ENCODE measurements around the gene TWIST1. TPM values are rescaled to one million over a fixed set of nuclear protein-coding genes. Genes with fewer than 3 reads are reported as not detected.

The TWIST1 gene
- total RNA-seq, result 0.66 TPM
- 1.5 TPM for polyA plus RNA-seq
- long read RNA-seq, donor 1, result 0 reads
- long read RNA-seq, donor 2, result 0 reads
- long read RNA-seq, donor 3, partial matches to known transcripts, result 0 of 2 reads
- long read RNA-seq, donor 3, other reads (novel, unspliced or antisense), result 0 of 2 reads
- long read RNA-seq, donor 4, partial matches to known transcripts, result 0 of 2 reads
- long read RNA-seq, donor 4, other reads (novel, unspliced or antisense), result 0 of 2 reads
- long read RNA-seq, donor 5, partial matches to known transcripts, result 0 of 4 reads
- long read RNA-seq, donor 5, other reads (novel, unspliced or antisense), result 0 of 4 reads
- long read RNA-seq, donor 6, result 0 reads
- long read RNA-seq, donor 7, result 0 reads
- long read RNA-seq, donor 8, partial matches to known transcripts, result 0 of 1 reads
- long read RNA-seq, donor 8, other reads (novel, unspliced or antisense), result 0 of 1 reads
- long read RNA-seq, donor 9, partial matches to known transcripts, result 0 of 1 reads
- long read RNA-seq, donor 9, other reads (novel, unspliced or antisense), result 0 of 1 reads
- long read RNA-seq, donor 10, partial matches to known transcripts, result 0 of 1 reads
- long read RNA-seq, donor 10, other reads (novel, unspliced or antisense), result 0 of 1 reads

GRCh38 chr7:19117091-19117869 is at the start of gene TWIST1:
TSS of gene TWIST1 (minus strand) at chr7:19117636. CDS start at chr7:19117321, 315 bp downstream.
- WGBS, result 1% methylated on average over 91 of the region's 91 CpGs
- peaks cover 0 to 7% of the 10 kb centered on the region in 2 donors for H3K4me1 ChIP-seq (ENCODE audit: control insufficient read depth in 2 of 2, insufficient read depth in 2 of 2, low read length in 2 of 2)
- no peak for DNase-seq (ENCODE audit: low read depth in 6 of 9, low spot score in 9 of 9)
- peak within 1 kb of the TSS; percentile 24 to 43 for H3K4me3 ChIP-seq (ENCODE audit: low read length in 2 of 2)
- H3K27me3 ChIP-seq (ENCODE audit: control insufficient read depth in 2 of 2, insufficient read depth in 1 of 2, low read length in 1 of 2), result peaks cover 63 to 91% of the 10 kb centered on the region in 2 donors
- no peaks in the 10 kb centered on the region for H3K36me3 ChIP-seq (ENCODE audit: control insufficient read depth in 2 of 2, insufficient read depth in 2 of 2, low read length in 1 of 2)
- H3K9me3 ChIP-seq (ENCODE audit: control insufficient read depth in 2 of 2, insufficient read depth in 1 of 2, low read length in 1 of 2), result no peaks in the 10 kb centered on the region
- no peak within 1 kb of the TSS for H3K27ac ChIP-seq (ENCODE audit: low read depth in 1 of 2, low read length in 1 of 2)

- no peak overlapping the region for H3K4me3 ChIP-seq (ENCODE audit: low read length in 2 of 2)
- DNase-seq (ENCODE audit: low read depth in 6 of 9, low spot score in 9 of 9), result no peak
- no peak overlapping the region for H3K27ac ChIP-seq (ENCODE audit: low read depth in 1 of 2, low read length in 1 of 2)
- H3K36me3 ChIP-seq (ENCODE audit: control insufficient read depth in 2 of 2, insufficient read depth in 2 of 2, low read length in 1 of 2), result no peaks in the 10 kb centered on the region
- no peaks in the 10 kb centered on the region for H3K27me3 ChIP-seq (ENCODE audit: control insufficient read depth in 2 of 2, insufficient read depth in 1 of 2, low read length in 1 of 2)
- WGBS, result 93% methylated on average over 3 of the region's 3 CpGs
- no peaks in the 10 kb centered on the region for H3K9me3 ChIP-seq (ENCODE audit: control insufficient read depth in 2 of 2, insufficient read depth in 1 of 2, low read length in 1 of 2)
- no peaks in the 10 kb centered on the region for H3K4me1 ChIP-seq (ENCODE audit: control insufficient read depth in 2 of 2, insufficient read depth in 2 of 2, low read length in 2 of 2)
These were observed 44.2 kb upstream of the TWIST1 start for GRCh38 chr7:19161671-19162070.

GRCh38 chr7:19146699-19147098 is 29.3 kb upstream of the TWIST1 start:
- no peak overlapping the region for H3K27ac ChIP-seq (ENCODE audit: low read depth in 1 of 2, low read length in 1 of 2)
- no peak overlapping the region for H3K4me3 ChIP-seq (ENCODE audit: low read length in 2 of 2)
- H3K27me3 ChIP-seq (ENCODE audit: control insufficient read depth in 2 of 2, insufficient read depth in 1 of 2, low read length in 1 of 2), result peaks cover 23 to 48% of the 10 kb centered on the region in 2 donors
- no peak for DNase-seq (ENCODE audit: low read depth in 6 of 9, low spot score in 9 of 9)
- no peaks in the 10 kb centered on the region for H3K36me3 ChIP-seq (ENCODE audit: control insufficient read depth in 2 of 2, insufficient read depth in 2 of 2, low read length in 1 of 2)
- no peaks in the 10 kb centered on the region for H3K4me1 ChIP-seq (ENCODE audit: control insufficient read depth in 2 of 2, insufficient read depth in 2 of 2, low read length in 2 of 2)
- no peaks in the 10 kb centered on the region for H3K9me3 ChIP-seq (ENCODE audit: control insufficient read depth in 2 of 2, insufficient read depth in 1 of 2, low read length in 1 of 2)
- WGBS, result 9% methylated on average over 4 of the region's 4 CpGs

- 7% methylated on average over 19 of the region's 19 CpGs for WGBS
- H3K27me3 ChIP-seq (ENCODE audit: control insufficient read depth in 2 of 2, insufficient read depth in 1 of 2, low read length in 1 of 2), result peaks cover 23 to 50% of the 10 kb centered on the region in 2 donors
These were observed 28.1 kb upstream of the TWIST1 start for GRCh38 chr7:19145434-19146115.

GRCh38 chr7:19144661-19145433 is 27.4 kb upstream of the TWIST1 start, which contains the start of gene FERD3L:
TSS of gene FERD3L (minus strand) at chr7:19145421. CDS start at chr7:19145362, 59 bp downstream.
- WGBS, result 8% methylated on average over 51 of the region's 51 CpGs
- no peaks in the 10 kb centered on the region for H3K36me3 ChIP-seq (ENCODE audit: control insufficient read depth in 2 of 2, insufficient read depth in 2 of 2, low read length in 1 of 2)
- no peaks in the 10 kb centered on the region for H3K4me1 ChIP-seq (ENCODE audit: control insufficient read depth in 2 of 2, insufficient read depth in 2 of 2, low read length in 2 of 2)
- no peaks in the 10 kb centered on the region for H3K9me3 ChIP-seq (ENCODE audit: control insufficient read depth in 2 of 2, insufficient read depth in 1 of 2, low read length in 1 of 2)
- H3K27me3 ChIP-seq (ENCODE audit: control insufficient read depth in 2 of 2, insufficient read depth in 1 of 2, low read length in 1 of 2), result peaks cover 23 to 50% of the 10 kb centered on the region in 2 donors
- DNase-seq (ENCODE audit: low read depth in 6 of 9, low spot score in 9 of 9), result no peak
- no peak within 1 kb of the TSS for H3K4me3 ChIP-seq (ENCODE audit: low read length in 2 of 2)
- no peak within 1 kb of the TSS for H3K27ac ChIP-seq (ENCODE audit: low read depth in 1 of 2, low read length in 1 of 2)

More at GRCh38 chr7:19145434-19146115, 28.1 kb upstream of the TWIST1 start:
- Histone ChIP-seq H3K9me3 (ENCODE audit: control insufficient read depth in 2 of 2, insufficient read depth in 1 of 2, low read length in 1 of 2) (no peaks in the 10 kb centered on the region), H3K36me3 (ENCODE audit: control insufficient read depth in 2 of 2, insufficient read depth in 2 of 2, low read length in 1 of 2) (no peaks in the 10 kb centered on the region), H3K4me3 (ENCODE audit: low read length in 2 of 2) (no peak overlapping the region), H3K4me1 (ENCODE audit: control insufficient read depth in 2 of 2, insufficient read depth in 2 of 2, low read length in 2 of 2) (no peaks in the 10 kb centered on the region), H3K27ac (ENCODE audit: low read depth in 1 of 2, low read length in 1 of 2) (no peak overlapping the region)
- DNase-seq (ENCODE audit: low read depth in 6 of 9, low spot score in 9 of 9), result no peak

- no peaks in the 10 kb centered on the region for H3K9me3 ChIP-seq (ENCODE audit: control insufficient read depth in 2 of 2, insufficient read depth in 1 of 2, low read length in 1 of 2)
- H3K36me3 ChIP-seq (ENCODE audit: control insufficient read depth in 2 of 2, insufficient read depth in 2 of 2, low read length in 1 of 2), result no peaks in the 10 kb centered on the region
- peaks cover 23 to 50% of the 10 kb centered on the region in 2 donors for H3K27me3 ChIP-seq (ENCODE audit: control insufficient read depth in 2 of 2, insufficient read depth in 1 of 2, low read length in 1 of 2)
- 4% methylated on average over 30 of the region's 30 CpGs for WGBS
- H3K4me1 ChIP-seq (ENCODE audit: control insufficient read depth in 2 of 2, insufficient read depth in 2 of 2, low read length in 2 of 2), result no peaks in the 10 kb centered on the region
- no peak for DNase-seq (ENCODE audit: low read depth in 6 of 9, low spot score in 9 of 9)
- H3K4me3 ChIP-seq (ENCODE audit: low read length in 2 of 2), result no peak overlapping the region
- no peak overlapping the region for H3K27ac ChIP-seq (ENCODE audit: low read depth in 1 of 2, low read length in 1 of 2)
These were observed 26.6 kb upstream of the TWIST1 start for GRCh38 chr7:19143881-19144574.

- DNase-seq (ENCODE audit: low read depth in 6 of 9, low spot score in 9 of 9), result no peak
- peaks cover 11 to 26% of the 10 kb centered on the region in 2 donors for H3K27me3 ChIP-seq (ENCODE audit: control insufficient read depth in 2 of 2, insufficient read depth in 1 of 2, low read length in 1 of 2)
- no peak overlapping the region for H3K27ac ChIP-seq (ENCODE audit: low read depth in 1 of 2, low read length in 1 of 2)
- no peaks in the 10 kb centered on the region for H3K36me3 ChIP-seq (ENCODE audit: control insufficient read depth in 2 of 2, insufficient read depth in 2 of 2, low read length in 1 of 2)
- no peaks in the 10 kb centered on the region for H3K9me3 ChIP-seq (ENCODE audit: control insufficient read depth in 2 of 2, insufficient read depth in 1 of 2, low read length in 1 of 2)
- no peak overlapping the region for H3K4me3 ChIP-seq (ENCODE audit: low read length in 2 of 2)
- H3K4me1 ChIP-seq (ENCODE audit: control insufficient read depth in 2 of 2, insufficient read depth in 2 of 2, low read length in 2 of 2), result no peaks in the 10 kb centered on the region
- 94% methylated on average over 4 of the region's 4 CpGs for WGBS
These were observed 22.4 kb upstream of the TWIST1 start for GRCh38 chr7:19139706-19140327.

Data from thymus (tissue), 14 donors.